GM12865 (cell line): ENCODE results near the gene RGP1.

Experiments
- DNase-seq: peaks from one replicate; pipeline ENCODE4 v3.0.0; 2010; ENCODE audit warnings: low read depth
- H3K4me3 ChIP-seq: 2 replicates; pipeline ENCODE4 v1.5.1; 2011; ENCODE audit warnings: mild to moderate bottlenecking, low read depth, low read length, control low read depth
- CTCF ChIP-seq: IDR thresholded peaks from 2 replicates; pipeline ENCODE4 v1.5.1; 2011; ENCODE audit warnings: low read length, control low read depth, low read depth, inconsistent platforms; ENCODE audit not compliant: insufficient read depth; ENCODE audit errors: missing control alignments

RGP1 gene

GRCh38 chr9:35705836-35706430 is 43.2 kb upstream of the RGP1 start:
- no peak for TF ChIP-seq CTCF

GRCh38 chr9:35706951-35707350 is 42.1 kb upstream of the RGP1 start:
- DNase-seq = no peak
- TF ChIP-seq CTCF = no peak
- no peak overlapping the region for H3K4me3 ChIP-seq

More at GRCh38 chr9:35705836-35706430, 43.2 kb upstream of the RGP1 start:
- no peak overlapping the region for H3K4me3 ChIP-seq
- DNase-seq = no peak

GRCh38 chr9:35708146-35708545 is 40.9 kb upstream of the RGP1 start:
- no peak for DNase-seq
- TF ChIP-seq CTCF = no peak
- no peak overlapping the region for H3K4me3 ChIP-seq

GRCh38 chr9:35710818-35711500 is 38.1 kb upstream of the RGP1 start:
- H3K4me3 ChIP-seq = no peak overlapping the region
- no peak for TF ChIP-seq CTCF
- no peak for DNase-seq

GRCh38 chr9:35711501-35712428 is 37.3 kb upstream of the RGP1 start:
- peak; percentile 46 for DNase-seq
- no peak overlapping the region for H3K4me3 ChIP-seq
- no peak for TF ChIP-seq CTCF

GRCh38 chr9:35712762-35713400 is 36.2 kb upstream of the RGP1 start:
- TF ChIP-seq CTCF = no peak
- H3K4me3 ChIP-seq = no peak overlapping the region
- no peak for DNase-seq
